ENCODE results near the gene GPRC5A. TPM values are rescaled to one million over a fixed set of nuclear protein-coding genes. Genes with fewer than 3 reads are reported as not detected.

Gene GPRC5A
- total and polyA plus RNA-seq, 2 experiments from 2014 or later: 0.16 to 0.38 TPM

DNA sequence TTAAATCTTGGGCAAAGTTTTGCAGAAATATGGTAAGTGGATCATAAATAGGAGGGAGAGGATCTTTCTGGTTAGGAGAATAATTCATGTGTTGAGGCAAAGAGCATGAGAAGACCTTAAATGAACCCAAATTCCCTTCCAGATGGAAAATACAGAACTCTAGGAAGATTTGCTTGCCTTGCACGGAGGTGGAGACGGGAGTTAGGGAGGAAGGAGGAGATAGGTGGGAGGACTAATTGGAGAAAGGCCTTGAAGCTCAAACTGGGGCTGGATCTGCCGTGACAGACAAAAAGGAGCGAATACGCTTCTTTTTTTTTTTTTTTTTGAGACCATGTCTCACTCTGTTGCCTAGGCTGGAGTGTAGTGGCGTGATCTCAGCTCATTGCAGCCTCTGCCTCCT, 5.9 kb downstream of the GPRC5A start:
- no peaks in the 10 kb centered on the region for H3K79me2 ChIP-seq (replicated peaks; ENCODE audit: insufficient read depth)
- TF ChIP-seq ZNF114 (CRISPR knock-in tag; IDR thresholded peaks at IDR 0.05): no peak
- no peak for TF ChIP-seq EZH2 (IDR thresholded peaks at IDR 0.05; ENCODE audit: low read depth, unreplicated experiment)
- no peak for TF ChIP-seq POLR2AphosphoS5 (IDR thresholded peaks at IDR 0.05; ENCODE audit: low read depth)
- no peaks in the 10 kb centered on the region for H3F3A ChIP-seq (replicated peaks; ENCODE audit: low read depth)
- H3K4me3 ChIP-seq: no peak overlapping the region
- no peak overlapping the region for H3K4me2 ChIP-seq
- H3K4me1 ChIP-seq (ENCODE audit: insufficient read depth): no peaks in the 10 kb centered on the region
- H3K4me1 Mint-ChIP-seq: peaks cover 8% of the 10 kb centered on the region; the same call in 2 of the 3 replicates
- no peaks in the 10 kb centered on the region for H3K9me2 ChIP-seq (ENCODE audit: insufficient read depth)
- H2AFZ ChIP-seq: no peak overlapping the region
- H3K27ac ChIP-seq (ENCODE audit: low read depth): no peak overlapping the region
- no peaks in the 10 kb centered on the region for H3K36me3 ChIP-seq (ENCODE audit: insufficient read depth)
- peaks cover 10% of the 10 kb centered on the region for H3K27me3 Mint-ChIP-seq (ENCODE audit: insufficient read depth, low read depth, poor library complexity)
- H3K27ac Mint-ChIP-seq: no peak overlapping the region
- peaks cover 13% of the 10 kb centered on the region for H3K27me3 ChIP-seq (ENCODE audit: insufficient read depth)
- H3K4me3 Mint-ChIP-seq: no peak overlapping the region
- no peaks in the 10 kb centered on the region for H3K36me3 Mint-ChIP-seq (ENCODE audit: low read depth)
- ATAC-seq: no peak
- H3K9me3 Mint-ChIP-seq: no peaks in the 10 kb centered on the region
- no peak for DNase-seq (ENCODE audit: low spot score)
- no peaks in the 10 kb centered on the region for H4K20me1 ChIP-seq (replicated peaks; ENCODE audit: insufficient read depth)

- Mint-ChIP-seq H3K4me3 (no peak overlapping the region), H3K9me3 (no peaks in the 10 kb centered on the region), H3K27me3 (ENCODE audit: insufficient read depth, low read depth, poor library complexity) (peaks cover 8% of the 10 kb centered on the region), H3K36me3 (ENCODE audit: low read depth) (no peaks in the 10 kb centered on the region), H3K4me1 (peaks cover 1% of the 10 kb centered on the region; the same call in 1 of the 3 replicates), H3K27ac (no peak overlapping the region)
- no peaks in the 10 kb centered on the region for H3K4me1 ChIP-seq (ENCODE audit: insufficient read depth)
- ATAC-seq (no peak), DNase-seq (ENCODE audit: low spot score) (no peak)
- no peak overlapping the region for H3K27ac ChIP-seq (ENCODE audit: low read depth)
- H3K4me3 ChIP-seq: no peak overlapping the region
- no peaks in the 10 kb centered on the region for H4K20me1 ChIP-seq (replicated peaks; ENCODE audit: insufficient read depth)
- no peaks in the 10 kb centered on the region for H3F3A ChIP-seq (replicated peaks; ENCODE audit: low read depth)
- no peaks in the 10 kb centered on the region for H3K36me3 ChIP-seq (ENCODE audit: insufficient read depth)
- H2AFZ ChIP-seq: no peak overlapping the region
- no peak overlapping the region for H3K4me2 ChIP-seq
- H3K79me2 ChIP-seq (replicated peaks; ENCODE audit: insufficient read depth): no peaks in the 10 kb centered on the region
- H3K27me3 ChIP-seq (ENCODE audit: insufficient read depth): peaks cover 3% of the 10 kb centered on the region; the same call in 1 of the 2 replicates
- H3K9me2 ChIP-seq (ENCODE audit: insufficient read depth): no peaks in the 10 kb centered on the region
- TF ChIP-seq CTCF (conservative IDR thresholded peaks at IDR 0.05; ENCODE audit: low read depth in 2 of 2): no peak
- TF ChIP-seq JUNB (IDR thresholded peaks at IDR 0.05; ENCODE audit: unreplicated experiment): no peak
- TF ChIP-seq, protein P1, sequence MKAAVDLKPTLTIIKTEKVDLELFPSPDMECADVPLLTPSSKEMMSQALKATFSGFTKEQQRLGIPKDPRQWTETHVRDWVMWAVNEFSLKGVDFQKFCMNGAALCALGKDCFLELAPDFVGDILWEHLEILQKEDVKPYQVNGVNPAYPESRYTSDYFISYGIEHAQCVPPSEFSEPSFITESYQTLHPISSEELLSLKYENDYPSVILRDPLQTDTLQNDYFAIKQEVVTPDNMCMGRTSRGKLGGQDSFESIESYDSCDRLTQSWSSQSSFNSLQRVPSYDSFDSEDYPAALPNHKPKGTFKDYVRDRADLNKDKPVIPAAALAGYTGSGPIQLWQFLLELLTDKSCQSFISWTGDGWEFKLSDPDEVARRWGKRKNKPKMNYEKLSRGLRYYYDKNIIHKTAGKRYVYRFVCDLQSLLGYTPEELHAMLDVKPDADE (IDR thresholded peaks at IDR 0.05): no peak
- TF ChIP-seq, protein P2, sequence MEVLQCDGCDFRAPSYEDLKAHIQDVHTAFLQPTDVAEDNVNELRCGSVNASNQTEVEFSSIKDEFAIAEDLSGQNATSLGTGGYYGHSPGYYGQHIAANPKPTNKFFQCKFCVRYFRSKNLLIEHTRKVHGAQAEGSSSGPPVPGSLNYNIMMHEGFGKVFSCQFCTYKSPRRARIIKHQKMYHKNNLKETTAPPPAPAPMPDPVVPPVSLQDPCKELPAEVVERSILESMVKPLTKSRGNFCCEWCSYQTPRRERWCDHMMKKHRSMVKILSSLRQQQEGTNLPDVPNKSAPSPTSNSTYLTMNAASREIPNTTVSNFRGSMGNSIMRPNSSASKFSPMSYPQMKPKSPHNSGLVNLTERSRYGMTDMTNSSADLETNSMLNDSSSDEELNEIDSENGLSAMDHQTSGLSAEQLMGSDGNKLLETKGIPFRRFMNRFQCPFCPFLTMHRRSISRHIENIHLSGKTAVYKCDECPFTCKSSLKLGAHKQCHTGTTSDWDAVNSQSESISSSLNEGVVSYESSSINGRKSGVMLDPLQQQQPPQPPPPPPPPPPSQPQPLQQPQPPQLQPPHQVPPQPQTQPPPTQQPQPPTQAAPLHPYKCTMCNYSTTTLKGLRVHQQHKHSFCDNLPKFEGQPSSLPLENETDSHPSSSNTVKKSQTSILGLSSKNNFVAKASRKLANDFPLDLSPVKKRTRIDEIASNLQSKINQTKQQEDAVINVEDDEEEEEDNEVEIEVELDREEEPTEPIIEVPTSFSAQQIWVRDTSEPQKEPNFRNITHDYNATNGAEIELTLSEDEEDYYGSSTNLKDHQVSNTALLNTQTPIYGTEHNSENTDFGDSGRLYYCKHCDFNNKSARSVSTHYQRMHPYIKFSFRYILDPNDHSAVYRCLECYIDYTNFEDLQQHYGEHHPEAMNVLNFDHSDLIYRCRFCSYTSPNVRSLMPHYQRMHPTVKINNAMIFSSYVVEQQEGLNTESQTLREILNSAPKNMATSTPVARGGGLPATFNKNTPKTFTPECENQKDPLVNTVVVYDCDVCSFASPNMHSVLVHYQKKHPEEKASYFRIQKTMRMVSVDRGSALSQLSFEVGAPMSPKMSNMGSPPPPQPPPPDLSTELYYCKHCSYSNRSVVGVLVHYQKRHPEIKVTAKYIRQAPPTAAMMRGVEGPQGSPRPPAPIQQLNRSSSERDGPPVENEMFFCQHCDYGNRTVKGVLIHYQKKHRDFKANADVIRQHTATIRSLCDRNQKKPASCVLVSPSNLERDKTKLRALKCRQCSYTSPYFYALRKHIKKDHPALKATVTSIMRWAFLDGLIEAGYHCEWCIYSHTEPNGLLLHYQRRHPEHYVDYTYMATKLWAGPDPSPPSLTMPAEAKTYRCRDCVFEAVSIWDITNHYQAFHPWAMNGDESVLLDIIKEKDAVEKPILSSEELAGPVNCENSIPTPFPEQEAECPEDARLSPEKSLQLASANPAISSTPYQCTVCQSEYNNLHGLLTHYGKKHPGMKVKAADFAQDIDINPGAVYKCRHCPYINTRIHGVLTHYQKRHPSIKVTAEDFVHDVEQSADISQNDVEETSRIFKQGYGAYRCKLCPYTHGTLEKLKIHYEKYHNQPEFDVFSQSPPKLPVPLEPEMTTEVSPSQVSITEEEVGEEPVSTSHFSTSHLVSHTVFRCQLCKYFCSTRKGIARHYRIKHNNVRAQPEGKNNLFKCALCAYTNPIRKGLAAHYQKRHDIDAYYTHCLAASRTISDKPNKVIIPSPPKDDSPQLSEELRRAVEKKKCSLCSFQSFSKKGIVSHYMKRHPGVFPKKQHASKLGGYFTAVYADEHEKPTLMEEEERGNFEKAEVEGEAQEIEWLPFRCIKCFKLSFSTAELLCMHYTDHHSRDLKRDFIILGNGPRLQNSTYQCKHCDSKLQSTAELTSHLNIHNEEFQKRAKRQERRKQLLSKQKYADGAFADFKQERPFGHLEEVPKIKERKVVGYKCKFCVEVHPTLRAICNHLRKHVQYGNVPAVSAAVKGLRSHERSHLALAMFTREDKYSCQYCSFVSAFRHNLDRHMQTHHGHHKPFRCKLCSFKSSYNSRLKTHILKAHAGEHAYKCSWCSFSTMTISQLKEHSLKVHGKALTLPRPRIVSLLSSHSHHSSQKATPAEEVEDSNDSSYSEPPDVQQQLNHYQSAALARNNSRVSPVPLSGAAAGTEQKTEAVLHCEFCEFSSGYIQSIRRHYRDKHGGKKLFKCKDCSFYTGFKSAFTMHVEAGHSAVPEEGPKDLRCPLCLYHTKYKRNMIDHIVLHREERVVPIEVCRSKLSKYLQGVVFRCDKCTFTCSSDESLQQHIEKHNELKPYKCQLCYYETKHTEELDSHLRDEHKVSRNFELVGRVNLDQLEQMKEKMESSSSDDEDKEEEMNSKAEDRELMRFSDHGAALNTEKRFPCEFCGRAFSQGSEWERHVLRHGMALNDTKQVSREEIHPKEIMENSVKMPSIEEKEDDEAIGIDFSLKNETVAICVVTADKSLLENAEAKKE (CRISPR knock-in tag; IDR thresholded peaks at IDR 0.05): no peak
- no peak for TF ChIP-seq EZH2 (IDR thresholded peaks at IDR 0.05; ENCODE audit: low read depth, unreplicated experiment)
- TF ChIP-seq ZNF114 (CRISPR knock-in tag; IDR thresholded peaks at IDR 0.05): no peak
- TF ChIP-seq NANOG (IDR thresholded peaks at IDR 0.05; ENCODE audit: borderline replicate concordance): no peak
- no peak for TF ChIP-seq EZH2phosphoT487 (IDR thresholded peaks at IDR 0.05; ENCODE audit: unreplicated experiment)
- no peak for TF ChIP-seq STAT1 (IDR thresholded peaks at IDR 0.05; ENCODE audit: unreplicated experiment)
These were observed 6.9 kb downstream of the GPRC5A start for GRCh38 chr12:12898136-12898717.

Data from GM23338 (cell line).